G401 (cell line): ENCODE measurements around the gene XKR7. TPM values are rescaled to one million over a fixed set of nuclear protein-coding genes. Genes with fewer than 3 reads are reported as not detected.
A peak's percentile ranks its signal among the peaks of the same experiment; 100 is the strongest.
"Not testable (repeated sequence)": the region's sequence is repeated elsewhere in the genome, so short reads cannot be mapped to it uniquely, and the experiment has no call there.

Experiments used
- DNase-seq: peaks from one replicate; pipeline ENCODE4 v3.0.0-alpha.2; 2015; ENCODE audit warnings: low spot score
- in situ Hi-C: cut with HindIII; loops from 2 replicates; pipeline ENCODE4 v1.10.0; 2016; ENCODE audit warnings: low sequenced_read_pairs, mixed read lengths
- total RNA-seq: library from RNA; depleted of rRNA; stranded (reverse); fragments of >200 nt; shearing (Covaris generic); gene quantifications from 2 replicates; pipeline ENCODE4 v1.2.3, GENCODE V29; 2014

Gene XKR7
- total RNA-seq, 1 experiment from 2014 or later = 6.8 TPM

DNA sequence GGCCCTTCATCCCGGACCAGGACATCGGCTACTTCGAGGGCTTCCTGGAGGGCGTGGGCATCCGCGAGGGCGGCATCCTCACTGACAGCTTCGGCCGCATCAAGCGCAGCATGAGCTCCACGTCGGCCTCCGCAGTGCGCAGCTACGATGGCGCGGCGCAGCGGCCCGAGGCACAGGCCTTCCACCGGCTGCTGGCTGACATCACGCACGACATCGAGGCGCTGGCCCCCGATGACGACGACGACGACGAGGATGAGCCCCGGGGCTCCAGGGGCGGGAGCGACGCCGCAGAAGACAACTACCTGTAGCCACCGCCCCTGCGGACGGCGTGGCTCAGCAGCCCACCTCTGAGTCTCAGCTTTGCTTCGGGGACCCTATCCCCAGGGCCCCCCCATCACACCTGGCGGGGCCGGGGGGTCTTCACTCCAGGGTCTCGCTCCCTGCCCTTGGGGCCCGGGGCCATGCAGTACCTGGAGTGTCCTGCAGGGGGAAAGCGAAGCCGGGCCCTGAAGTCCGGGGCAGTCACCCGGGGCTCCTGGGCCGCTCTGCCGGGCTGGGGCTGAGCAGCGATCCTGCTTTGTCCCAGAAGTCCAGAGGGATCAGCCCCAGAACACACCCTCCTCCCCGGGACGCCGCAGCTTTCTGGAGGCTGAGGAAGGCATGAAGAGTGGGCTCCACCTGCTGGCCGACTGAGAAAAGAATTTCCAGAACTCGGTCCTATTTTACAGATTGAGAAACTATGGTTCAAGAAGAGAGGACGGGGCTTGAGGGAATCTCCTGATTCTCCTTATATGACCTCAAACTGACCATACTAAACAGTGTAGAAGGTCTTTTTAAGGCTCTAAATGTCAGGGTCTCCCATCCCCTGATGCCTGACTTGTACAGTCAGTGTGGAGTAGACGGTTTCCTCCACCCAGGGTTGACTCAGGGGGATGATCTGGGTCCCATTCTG, 63.3 kb downstream of the XKR7 start:
- in situ Hi-C loops = no loop called here
- peak; percentile 93 for DNase-seq

DNA sequence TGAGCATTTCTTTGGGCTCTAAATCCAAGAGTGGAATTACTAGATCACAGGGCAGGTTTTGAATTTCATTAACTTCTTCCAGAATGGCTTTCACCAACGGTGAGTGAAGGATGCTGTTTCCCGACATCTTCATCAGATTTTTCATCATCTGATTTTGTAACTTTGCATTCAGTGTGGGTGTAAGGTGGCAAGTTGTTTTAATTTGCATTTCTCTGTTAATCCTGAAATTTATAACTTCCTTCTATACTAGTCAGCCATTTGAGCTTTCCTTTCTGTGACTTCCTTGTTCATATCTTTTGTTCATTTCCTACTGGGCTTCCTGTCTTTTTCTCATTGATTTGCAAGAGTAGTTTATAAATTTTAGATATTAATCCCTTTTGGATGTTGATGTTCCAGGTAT, 65.4 kb downstream of the XKR7 start:
- DNase-seq = no peak
- in situ Hi-C loops = no loop called here

DNA sequence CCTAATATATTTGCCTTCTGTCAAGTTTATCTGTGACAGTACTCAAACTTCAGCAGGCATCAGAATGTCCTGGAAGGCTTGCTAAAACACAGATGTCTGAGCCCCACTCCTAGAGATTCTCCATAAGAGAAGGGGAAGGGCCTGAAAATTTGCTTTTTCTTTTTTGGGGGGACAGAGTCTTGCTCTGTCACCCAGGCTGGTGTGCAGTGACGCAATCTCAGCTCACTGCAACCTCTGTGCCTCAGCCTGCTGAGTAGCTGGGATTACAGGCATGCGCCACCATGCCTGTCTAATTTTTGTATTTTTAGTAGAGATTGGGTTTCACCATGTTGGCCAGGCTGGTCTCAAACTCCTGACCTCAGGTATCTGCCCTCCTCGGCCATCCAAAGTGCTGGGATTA, 65.8 kb downstream of the XKR7 start:
- in situ Hi-C loops, DNase-seq: not testable (repeated sequence)

- no peak for DNase-seq
- in situ Hi-C loops = no loop called here
Observed at GRCh38 chr20:32034581-32035425, 66.9 kb downstream of the XKR7 start.

- DNase-seq = no peak
- in situ Hi-C loops = no loop called here
Observed at GRCh38 chr20:32035426-32035779, 67.5 kb downstream of the XKR7 start.

GRCh38 chr20:32036252-32036651, 68.3 kb downstream of the XKR7 start:
- no peak for DNase-seq
- in situ Hi-C loops = no loop called here

GRCh38 chr20:32036716-32037485, 69.0 kb downstream of the XKR7 start:
- in situ Hi-C loops = no loop called here
- no peak for DNase-seq

GRCh38 chr20:32037929-32038328, 70.0 kb downstream of the XKR7 start:
- in situ Hi-C loops = no loop called here

GRCh38 chr20:32040142-32040953, 72.4 kb downstream of the XKR7 start:
- in situ Hi-C loops = no loop called here
- DNase-seq = no peak

More at GRCh38 chr20:32037929-32038328, 70.0 kb downstream of the XKR7 start:
- no peak for DNase-seq

- in situ Hi-C loops = no loop called here
- no peak for DNase-seq
Observed at GRCh38 chr20:32045999-32046398, 78.0 kb downstream of the XKR7 start.

DNA sequence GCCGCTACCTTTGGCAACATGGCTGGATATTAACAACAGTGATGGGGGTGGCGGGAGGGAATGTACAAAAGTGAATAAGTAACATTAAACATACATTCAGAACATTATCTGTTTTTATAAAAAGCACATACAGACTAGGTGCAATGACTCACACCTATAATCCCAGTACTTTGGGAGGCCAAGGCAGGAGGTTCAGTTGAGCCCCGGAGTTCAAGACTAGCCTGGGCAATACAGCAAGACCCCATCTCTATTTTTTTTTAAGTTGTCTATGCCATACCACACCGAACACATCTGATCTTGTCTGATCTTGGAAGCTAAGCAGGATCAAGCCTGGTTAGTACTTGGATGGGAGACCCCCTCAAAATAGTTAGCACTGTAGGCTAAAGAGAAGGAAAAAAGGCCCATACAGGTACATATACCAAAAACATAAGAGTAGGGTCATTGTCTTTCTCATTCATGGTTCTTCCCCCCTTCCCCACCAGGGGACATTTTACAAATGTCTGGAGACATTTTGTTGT, 82.4 kb downstream of the XKR7 start:
- DNase-seq = no peak
- in situ Hi-C loops = no loop called here

DNA sequence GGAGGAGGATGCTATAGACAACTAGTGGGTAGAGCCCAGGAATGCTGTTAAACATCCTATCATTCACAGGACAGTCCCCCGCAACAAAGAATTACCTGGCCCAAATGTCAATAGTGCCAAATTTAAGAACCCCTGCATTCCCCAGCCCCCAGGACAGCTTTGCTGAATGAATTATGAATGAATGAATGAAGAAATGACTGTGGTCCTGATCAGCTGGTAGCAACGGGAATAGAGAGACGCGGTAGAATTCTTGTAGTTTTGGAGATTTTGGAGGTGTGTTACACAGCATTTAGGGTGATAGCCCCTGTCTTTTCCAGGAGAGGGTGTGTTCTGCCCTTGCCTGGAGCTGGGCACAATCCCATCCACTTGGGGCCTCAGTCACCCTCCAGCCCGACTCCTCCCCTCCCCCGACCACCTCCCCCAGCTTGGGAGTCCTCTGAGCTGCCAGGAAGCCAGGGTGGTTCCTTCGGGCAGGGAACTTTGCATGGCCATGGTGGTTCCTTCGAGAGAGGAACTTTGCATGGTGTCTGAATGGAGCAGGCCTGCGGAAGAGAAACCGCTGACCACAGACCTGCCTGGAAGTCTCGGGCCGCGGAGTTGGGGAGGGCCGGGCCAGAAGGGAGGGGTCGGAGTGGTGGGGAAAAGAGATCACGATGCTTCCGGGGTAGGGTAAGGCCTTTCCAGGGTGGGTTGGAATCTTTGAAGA, 83.1 kb downstream of the XKR7 start:
- in situ Hi-C loops = no loop called here
- DNase-seq = no peak

DNA sequence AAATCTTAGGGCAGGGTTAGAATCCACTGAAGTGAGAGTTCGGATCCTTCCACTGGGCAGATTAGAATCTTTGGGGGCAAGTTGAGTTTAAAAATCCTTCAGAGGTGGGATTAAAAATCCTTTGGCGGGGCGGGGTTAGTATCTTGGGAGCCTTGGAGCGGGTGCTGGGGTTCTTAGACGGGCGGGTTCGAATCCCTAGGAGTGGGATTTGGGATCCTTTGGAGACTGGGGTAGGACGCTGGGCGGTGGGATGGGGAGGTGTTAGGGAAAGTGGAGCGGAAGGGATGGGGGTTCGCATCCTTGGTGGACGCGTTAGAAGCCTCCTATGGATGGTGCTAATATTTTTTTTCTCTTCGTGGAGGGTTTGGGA, 83.8 kb downstream of the XKR7 start:
- in situ Hi-C loops = no loop called here
- DNase-seq = no peak

DNA sequence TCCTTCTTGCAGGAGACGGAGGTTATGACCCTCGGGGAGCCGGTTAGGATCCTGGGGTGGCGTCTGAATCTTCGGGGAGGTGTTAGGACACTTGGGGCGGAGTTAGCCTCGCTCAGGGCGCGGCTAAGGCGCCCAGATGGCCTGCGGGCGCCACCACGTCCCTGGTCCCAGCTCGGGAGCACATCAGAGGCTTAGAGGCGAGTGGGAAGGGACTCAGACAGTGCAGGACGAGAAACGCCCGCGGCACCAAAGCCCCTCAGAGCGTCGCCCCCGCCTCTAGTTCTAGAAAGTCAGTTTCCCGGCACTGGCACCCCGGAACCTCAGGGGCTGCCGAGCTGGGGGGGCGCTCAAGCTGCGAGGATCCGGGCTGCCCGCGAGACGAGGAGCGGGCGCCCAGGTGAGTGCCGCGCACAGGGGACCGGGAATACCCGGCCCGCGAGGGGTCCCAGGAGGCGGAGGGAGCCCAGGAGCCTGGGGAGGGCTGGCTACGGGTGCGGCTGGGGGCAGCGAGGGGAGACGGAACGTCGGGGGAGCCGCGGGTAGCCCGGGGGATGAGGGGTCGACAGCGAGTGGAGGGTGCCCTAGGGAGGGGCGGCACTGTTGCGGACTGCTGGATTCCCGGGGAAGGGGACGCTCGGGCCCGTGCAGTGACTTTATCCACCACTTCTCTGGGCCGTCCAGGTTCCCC, 84.3 kb downstream of the XKR7 start, which contains the start of gene HCK:
Gene HCK (plus strand): TSS at position 153 of the 688 bp plus-strand sequence.
- in situ Hi-C loops = no loop called here
- no peak for DNase-seq

DNA sequence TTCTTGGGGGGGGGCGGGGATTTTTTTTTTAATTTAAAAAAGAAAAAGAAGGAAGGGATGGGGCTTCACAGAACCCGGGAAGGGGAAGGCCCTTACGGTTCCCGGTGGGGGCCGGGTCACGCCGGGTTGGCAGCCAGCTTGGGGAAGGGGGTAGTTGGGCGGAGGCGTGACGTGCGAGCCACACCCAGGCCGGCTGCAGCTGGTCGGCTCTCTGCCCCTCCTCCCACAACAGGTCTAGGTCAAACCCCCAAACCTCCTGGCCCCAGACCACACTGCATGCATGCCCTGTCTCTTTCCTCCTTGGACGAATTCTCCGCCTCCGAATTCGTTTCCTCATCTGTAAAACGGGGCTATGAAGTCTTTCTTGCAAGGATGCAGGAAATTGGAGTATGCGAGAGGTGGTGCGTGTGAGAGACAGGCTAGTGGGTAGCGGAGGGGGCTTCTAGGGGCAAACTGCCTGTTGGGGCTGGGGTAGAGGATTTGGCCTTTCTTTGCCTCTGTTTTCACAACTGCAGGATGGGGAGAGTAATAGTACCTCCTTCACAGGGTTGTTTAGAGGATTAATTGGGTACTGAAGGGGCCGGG, 84.9 kb downstream of the XKR7 start:
- no peak for DNase-seq
- in situ Hi-C loops = no loop called here
